Skeletal muscle cell (primary cell): Measurements from ENCODE around the gene HOXA11.

ENCODE experiments used
- DNase-seq: peaks from one replicate; pipeline ENCODE4 v3.0.0-alpha.2; 2010; ENCODE audit warnings: low read depth
- H3K4me3 ChIP-seq: 2 replicates; pipeline ENCODE4 v1.5.1; 2011; ENCODE audit warnings: low read depth, mild to moderate bottlenecking, control low read depth, low read length, moderate library complexity

HOXA11 gene

DNA sequence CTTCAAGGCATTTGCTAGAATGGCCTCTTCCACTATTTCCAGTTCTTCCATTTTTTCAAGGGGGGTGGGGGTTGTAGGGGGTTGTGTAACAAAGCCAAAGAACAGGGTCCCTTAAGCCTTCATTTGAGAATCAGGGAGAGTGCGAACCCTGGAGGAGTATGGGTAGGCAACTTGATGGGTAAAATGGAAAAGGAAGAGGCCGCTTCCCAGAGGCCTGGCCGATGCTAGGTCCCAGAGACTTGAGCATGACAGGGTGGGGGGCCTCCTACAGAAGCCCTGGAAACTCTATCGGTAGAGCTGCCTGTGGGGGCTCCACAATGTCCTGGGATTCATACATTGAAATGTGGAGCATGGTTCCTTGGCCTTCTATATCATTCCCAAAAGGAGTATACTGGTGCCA, 24.0 kb upstream of the HOXA11 start:
- DNase-seq: no peak
- no peak overlapping the region for H3K4me3 ChIP-seq

DNA sequence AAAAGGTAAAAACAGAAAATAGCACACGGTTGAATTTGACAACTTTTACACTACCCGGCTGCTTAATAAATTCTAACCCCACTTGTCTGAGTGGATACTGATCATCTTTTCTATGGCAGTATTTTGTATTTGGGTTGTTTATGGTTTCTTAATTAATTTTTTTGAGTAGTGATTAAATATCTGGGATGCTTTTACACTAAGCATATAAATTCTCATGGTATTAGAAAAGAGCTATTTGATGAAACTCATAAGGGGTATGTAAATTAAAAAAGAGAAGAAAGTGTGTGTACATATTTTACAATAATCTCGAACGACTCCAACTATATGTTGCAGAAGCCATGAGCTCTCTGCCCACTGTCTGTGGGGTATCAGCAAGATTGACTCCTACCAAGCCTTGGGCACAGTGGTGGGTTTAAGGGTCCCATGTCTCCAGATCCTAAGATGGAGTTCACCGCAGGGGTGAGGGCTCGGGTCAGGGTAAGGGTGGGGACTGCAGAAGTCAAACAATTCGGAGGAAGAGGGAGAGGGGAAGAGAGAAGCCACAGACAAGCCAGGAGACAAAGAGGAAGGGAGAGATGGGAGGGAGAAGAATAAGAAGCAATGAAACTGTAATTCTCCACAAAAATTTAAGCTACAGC, 22.4 kb upstream of the HOXA11 start:
- no peak for DNase-seq
- no peak overlapping the region for H3K4me3 ChIP-seq

DNA sequence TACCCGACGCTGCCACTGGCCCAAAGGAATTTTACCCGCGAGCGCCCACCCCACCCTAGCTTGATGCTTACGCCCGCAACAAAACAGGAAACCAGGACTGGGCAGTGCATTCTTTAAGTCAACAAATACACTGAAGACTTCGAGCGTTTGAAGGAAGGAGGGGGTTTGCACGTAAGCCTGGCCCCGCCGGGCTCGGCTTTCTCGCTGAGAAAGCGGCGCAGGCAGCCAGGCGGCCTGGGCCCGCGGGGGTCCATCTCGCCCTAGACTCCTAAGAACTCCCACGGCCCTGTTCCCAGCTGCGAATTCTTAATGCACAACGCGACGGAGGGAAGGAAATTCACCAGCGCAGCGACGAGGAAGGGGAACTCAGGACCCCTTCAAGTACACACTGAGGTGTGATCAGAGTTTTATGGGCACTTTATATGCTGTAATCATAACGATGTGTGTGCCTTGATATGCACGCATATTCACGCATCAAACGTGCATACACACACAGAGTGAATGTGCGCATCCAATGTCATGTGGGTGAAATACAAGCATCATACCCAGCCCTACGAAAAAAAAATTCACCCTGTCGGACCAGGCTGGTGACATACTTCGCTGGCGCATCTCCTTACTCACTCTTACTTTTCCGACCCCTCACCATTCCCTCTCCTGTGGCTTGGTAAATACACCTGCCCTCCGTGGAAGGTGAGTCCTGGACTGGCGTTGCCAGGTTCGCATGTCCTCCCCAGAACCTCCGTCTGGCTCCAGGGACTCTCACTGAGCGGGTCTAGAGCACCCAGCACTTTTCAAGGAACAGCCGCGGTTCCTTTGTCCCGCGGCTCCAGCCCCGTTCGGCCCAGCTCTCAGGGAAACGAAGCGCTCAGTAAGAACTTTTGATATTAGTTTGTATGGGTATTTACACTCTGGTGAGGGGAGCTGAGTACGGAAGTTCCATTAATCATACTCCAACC, 20.6 kb upstream of the HOXA11 start:
- DNase-seq: no peak
- H3K4me3 ChIP-seq: peak overlapping the region; percentile 22

DNA sequence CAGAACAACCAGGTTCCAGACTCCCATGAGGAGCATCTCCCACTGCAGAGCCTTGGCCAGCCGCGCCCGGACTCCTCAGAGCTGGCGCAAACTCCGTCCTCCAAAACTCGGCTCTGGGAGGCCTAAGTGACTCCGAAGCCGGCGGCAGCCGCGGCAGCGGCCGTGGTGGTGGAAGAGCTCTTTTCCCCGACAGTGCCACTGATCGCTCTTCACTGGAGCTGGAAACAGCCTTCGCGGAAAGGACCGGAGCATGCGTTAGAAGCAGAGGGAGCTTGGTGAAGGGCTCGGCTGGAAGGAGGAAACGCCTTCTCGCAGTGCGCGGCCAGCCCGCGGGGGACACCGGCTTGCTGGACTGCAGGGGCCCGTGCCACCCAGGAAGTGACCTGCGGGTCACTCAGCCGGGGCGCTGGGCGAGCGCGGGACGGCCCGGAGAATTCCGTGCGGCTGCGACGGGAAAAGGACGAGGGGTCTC, 19.9 kb upstream of the HOXA11 start:
- H3K4me3 ChIP-seq: peak overlapping the region; percentile 22
- DNase-seq: no peak

DNA sequence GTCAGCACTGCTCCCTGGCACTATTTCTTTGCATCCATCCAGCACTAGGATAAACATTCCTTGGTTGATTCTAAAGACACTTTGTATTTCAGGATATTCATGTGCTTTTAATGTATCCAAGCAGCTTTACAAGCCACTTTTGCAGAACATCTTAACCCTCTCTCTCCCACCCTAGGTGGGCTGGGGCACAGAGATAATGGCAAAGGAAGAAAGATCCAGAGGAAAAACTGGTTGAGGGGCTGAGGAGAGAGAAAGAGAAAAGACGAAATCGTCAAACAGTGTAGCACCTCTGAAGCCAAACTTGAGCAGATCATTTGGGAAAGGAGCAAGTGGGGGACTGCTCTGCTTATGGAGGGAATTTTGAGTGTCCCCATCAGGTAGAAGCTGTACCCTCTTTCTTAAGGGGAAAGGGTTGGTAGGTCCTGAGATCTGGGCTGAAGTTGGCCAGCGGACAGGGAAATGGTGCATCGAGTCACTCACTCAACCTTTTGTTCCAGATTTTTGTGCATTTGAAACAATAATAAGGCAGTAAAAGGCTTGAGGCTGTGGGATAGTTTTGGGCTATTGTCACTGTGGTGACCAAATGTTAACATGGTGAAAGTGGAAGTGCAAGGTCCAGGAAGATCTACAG, 19.0 kb upstream of the HOXA11 start:
- H3K4me3 ChIP-seq: no peak overlapping the region
- DNase-seq: no peak

DNA sequence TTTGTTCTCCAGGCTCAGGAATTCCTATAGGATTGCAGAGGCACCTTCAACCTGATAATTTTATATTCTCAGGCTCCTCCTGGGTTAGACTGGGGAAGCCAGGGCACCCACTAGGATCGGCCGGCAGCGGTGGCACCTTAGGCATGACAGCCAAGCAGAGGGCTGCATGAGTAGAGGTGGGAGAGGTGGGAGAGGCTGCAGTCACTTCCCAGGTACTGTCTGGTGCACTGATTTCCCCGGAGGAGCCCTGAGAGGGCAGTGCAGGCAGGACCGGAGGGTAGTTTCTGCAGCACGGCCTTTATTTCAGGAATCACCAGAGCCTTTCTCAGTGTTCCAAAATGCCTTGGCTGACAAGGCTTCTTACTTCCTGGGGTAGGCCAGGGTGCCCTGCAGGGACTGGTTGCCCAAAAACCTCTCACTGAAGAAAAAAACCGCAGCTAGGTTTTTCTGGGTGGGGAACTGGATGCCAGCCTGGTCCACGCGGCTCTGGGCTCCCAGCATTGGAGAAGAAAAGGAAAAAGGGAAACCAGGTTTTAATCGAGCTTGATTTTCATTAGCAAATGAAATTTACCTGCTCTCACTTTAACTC, 18.4 kb upstream of the HOXA11 start:
- no peak for DNase-seq
- H3K4me3 ChIP-seq: no peak overlapping the region

DNA sequence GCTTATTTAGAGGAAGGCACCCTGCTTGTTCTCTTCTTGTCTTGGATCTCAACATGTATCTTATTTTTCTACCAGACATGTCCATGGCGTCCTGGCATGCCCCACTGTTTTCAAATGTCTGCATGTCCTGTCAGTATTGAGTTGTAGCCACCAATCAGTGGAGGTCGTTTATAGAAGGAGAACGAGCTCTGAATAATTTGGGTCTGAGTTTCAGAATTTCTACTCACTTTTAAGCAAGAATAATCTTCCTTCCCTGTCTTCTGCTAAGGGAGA, 17.8 kb upstream of the HOXA11 start:
- no peak for DNase-seq
- H3K4me3 ChIP-seq: no peak overlapping the region

DNA sequence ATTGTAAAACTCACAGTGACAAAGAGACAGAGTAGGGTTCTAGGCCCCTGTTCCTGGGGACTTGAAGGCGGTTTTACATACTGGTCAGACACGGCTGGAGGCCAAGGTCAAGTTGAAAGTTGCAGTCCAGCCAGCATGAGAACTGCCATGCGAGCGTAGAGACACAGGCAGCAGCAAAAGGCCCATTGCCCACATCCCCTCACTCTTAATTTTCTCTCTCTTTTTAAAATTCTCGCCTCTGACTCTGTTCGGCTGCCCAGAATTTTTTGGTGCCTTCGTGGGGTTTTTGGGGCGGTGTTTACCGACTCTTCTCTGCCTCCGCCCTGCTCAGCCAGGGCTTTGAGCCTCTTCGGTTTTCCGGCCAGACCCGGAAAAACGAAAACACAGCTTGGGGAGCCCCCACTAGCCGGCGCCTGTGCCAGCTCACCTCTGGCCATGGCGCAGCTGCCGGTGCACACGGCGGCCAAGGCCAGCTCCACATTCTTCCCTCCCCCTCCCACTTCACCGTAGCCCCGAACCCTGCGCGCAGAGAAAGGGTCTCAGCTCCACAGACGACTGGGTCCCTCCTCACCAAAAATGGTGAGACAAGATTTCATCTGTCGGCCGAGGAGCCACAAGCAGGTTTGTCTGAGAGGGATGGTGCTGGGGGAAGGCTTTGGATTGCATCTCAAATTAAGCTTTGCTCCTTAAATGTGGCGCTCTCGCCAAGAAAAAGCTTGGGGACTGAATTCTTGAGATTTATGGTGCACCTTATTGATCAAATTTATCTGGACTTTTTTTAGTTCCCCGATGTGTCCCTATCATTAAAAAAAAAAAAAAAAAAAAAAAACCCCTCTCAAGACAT, 17.2 kb upstream of the HOXA11 start:
- no peak overlapping the region for H3K4me3 ChIP-seq

DNA sequence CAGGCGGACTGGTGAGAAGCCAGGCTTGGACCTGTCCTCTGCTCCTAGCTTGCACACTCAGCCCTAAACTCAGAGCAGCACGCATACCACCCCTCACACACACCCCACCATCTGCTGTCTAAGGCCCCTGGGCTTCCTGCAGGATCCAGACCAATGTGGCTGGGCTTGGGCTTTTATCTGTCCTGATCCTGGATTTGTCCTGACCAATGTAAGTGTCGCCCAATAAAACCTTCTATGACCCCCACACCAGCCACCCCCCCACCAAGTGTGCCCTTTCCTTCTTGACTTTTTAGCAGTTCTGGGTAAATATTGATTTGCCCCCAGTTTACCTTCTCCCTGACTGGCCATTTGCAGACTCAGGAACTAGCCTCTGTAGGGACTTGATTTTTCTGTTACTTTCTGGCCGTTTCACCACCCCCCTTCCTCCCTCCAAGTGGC, 16.6 kb upstream of the HOXA11 start:
- no peak overlapping the region for H3K4me3 ChIP-seq
- no peak for DNase-seq

More for the DNA sequence above, 17.2 kb upstream of the HOXA11 start:
- no peak for DNase-seq

DNA sequence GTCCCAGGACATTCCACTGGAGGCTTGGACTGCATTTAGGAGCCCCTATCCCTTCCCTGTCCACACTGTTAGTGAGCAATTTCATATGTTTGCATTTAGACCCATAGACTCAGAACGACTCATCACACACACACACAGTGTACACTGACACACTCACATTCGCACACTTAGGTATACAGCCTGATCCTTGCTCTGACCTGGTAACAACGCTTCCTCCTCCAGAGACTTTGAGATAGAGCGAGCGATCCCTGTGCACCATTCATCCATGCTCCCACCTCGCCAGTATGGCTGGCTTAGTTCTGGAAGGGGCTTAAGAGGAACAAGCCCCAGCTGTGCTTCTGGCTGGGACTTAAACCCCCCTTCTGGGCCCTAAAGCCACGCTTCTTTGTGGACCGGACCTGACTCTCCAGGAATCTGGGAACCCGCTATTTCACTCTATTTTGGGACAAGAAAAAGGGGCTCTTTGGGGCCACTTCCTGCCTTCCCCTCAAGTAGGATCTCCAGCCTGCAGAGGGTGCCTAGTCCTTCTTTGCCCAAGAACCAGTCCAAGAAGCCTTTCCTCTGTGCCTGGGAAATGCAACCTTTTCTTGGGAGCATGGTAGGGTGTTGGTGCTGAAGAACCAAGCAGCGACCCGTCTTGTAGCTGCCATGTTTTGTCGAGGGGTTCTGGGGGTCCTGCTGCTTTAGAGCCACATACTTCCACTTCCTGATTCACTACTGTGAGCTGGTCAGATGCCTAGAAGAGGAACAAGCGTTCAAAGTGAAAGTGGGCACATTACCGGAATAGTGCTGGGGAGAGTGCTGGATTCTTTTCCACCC, 15.9 kb upstream of the HOXA11 start:
- H3K4me3 ChIP-seq: no peak overlapping the region
- DNase-seq: no peak

DNA sequence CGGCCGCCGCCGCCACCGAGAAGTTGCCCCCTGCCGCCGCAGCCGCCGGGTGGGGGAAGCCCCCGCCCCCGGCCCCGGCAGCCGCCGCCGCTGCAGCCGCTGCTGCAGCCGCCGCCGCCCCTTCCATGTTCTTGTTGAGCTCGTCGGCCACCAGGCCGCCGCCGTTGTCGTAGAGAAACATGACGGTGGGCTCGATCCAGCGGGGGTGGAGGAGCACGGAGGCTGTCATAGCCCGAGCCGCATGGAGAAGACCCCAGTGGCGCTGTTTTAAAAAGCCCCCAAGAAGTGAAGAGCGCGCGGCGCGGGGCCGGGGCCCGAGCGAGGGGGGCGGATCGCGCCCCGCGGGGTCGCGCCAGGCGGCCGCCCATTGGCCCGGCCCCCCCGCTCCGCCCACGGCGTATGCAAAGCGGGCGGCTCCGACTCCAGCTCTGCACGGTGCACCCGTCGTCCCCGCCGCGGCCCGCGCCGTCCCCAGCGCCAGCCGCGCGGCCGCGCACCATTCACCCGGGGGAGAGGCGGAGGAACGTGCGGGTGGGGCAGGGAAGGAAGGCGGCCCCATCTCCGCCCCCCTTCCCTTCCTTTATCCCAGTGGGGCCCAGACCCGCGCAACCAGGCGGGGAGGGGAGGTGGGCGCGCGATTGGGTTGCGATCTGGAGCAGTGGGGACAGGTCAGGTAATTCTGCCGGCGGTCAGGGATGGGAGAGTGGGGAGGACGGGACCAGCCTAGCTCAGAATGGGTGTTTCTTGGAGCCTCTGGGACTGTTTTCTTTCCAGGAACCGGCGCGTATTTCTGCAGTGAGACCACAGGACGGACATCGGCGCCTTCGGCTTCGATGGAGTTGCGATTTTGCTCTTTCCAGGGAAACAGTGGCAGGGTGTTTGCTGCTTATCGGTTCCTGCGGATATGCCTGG, 15.1 kb upstream of the HOXA11 start, which contains the start of gene HOXA13:
TSS of gene HOXA13 (minus strand) at position 243 of the 912 bp plus-strand sequence. CDS start at position 229, 14 bp downstream.
- no peak for DNase-seq
- H3K4me3 ChIP-seq: peak within 1 kb of the TSS; percentile 46

DNA sequence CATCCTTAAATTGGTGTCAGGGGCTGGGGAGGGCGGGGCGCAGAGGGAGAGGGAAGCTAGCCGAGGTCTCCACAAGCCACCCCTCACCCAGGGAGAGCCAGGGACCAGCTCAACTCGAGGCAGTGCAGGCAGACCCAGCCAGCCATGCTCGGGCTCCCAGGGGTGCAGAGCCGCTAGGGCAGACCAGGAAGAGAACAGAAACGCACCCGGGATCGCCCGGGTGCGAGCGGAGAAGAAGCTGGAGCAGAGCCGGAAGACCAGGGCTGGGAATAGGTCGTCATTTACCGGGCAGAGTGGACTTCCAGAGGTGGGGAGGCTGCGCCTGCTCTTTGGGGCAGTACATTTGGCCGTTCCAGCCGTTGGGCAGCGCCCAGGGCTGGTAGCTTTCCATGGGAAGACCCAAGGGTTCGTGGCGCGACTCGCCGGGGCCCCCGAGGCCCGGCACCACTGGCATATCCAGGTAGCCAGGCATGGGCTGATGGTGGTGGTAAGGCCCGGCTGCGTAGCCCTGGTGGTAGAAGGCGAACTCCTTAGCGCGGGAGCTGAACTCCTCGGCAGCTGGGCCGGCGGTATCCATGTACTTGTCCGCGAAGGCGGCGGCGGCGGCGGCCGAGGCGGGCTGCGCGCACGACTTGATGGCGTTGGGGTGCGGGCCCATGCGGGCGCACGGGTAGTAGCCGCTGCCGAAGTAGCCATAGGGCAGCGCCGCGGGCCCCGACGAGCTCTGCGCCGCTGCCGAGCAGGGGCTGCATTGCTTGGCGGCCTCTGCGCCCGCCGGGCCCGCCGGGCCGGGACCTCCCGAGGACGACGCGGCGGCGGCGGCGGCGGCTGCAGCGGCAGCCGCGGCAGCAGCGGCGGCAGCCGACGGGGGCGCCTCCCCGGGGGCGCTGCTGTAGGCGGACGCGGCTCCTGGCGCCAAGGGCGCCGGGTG, 14.1 kb upstream of the HOXA11 start:
- no peak for DNase-seq
- peak overlapping the region; percentile 22 for H3K4me3 ChIP-seq

DNA sequence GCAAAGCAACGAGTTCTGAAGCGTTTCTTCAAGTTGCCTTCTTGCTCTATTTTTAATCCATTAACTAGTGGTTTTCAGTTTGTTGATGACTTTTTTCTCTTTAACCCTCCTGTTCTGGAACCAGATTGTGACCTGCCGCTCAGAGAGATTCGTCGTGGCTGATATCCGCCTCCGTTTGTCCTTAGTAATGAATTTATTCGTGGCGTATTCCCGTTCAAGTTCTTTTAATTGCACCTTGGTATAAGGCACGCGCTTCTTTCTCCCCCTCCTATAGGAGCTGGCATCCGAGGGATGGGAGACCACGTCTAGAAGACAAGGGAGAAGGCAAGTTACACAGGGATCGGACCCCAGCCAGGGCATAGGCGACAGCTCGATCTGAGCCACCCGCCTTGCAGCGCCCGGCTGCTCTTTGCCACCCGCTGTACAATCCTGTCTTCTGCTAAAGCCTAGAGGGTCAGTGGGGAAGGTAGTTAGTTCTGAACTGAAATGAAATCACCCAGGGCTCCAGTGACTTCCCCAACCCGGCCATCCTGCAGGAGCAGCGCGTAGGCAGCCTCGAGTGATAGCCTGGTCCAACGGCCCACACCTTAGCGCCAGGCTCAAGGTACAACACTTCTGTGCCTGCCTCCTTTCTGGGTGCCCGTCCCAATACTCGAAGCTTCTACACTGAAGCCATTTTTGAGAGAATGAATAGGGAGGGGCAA, 13.3 kb upstream of the HOXA11 start:
- DNase-seq: no peak
- H3K4me3 ChIP-seq: no peak overlapping the region

DNA sequence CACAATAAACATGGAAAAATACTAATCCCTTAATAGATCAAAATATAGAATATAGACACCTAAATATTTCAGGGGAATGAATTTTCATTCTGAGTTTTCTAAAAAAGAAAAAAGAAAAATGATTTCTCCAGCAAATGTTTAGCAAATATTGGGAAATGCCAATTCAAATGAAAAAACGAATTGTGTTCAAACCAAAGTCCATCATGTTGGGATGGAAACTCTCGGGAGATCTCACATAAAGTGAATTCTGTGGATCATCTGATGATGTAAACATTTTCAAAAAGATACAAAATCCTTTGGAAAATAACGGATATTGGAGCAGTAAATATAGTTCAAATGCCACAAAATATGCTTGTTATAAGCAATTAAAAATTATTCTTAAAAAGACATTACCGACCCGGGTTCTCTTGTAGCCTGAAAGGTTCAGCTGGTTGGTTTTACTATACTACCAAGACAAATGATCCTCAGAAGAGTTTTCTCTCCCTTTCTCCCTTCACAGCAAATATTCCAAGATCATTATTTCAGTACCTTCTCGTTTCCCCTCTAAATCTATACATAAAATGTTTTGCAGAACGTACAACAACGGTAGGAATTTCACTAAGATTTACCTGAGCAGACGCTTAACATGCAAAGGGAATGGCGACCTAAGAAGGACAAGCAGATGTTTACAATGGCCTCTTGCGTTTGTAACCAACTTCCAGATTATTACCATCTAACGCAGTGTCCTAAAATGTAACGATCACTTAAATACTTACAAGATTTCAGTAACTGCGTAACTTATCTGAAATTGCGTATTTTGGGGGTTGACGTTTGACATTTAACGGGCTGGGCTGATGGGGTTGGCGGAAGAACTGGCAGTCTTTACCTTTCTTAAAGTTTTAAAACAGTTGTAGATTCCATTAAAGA, 12.4 kb upstream of the HOXA11 start:
- no peak for DNase-seq
- H3K4me3 ChIP-seq: no peak overlapping the region

DNA sequence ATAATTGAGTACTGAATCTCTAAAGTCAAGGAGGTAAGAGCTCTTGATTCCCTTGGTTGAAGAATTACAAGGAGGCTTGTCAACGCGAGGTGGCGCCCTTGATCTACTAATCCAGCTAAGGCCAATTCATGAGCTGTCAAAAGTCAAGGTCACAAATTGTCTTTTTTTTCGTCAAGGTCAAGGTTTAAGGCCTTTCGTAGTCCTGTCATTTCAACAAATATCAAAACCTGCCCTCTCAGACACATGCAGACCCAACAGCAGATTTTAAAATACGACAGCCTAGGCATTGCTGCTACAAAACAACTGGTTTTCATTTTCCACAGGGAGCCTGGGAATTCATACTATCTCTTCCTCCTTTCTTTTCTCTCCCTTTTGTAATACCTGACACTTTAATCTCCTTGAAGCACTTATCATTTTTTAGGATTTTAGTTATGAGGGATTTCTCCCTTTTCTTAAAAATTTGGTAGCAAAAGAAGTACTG, 11.3 kb upstream of the HOXA11 start:
- DNase-seq: no peak
- H3K4me3 ChIP-seq: no peak overlapping the region
